HUES64 (cell line): ENCODE measurements around the gene LRRC4B.
"Not testable (repeated sequence)": the region's sequence is repeated elsewhere in the genome, so short reads cannot be mapped to it uniquely, and the experiment has no call there.

Source experiments
- H3K27ac ChIP-seq: 2 replicates; pipeline ENCODE4 v1.7.0; 2013; ENCODE audit warnings: low read depth, low read length, inconsistent platforms
- H3K27me3 ChIP-seq: 2 replicates; pipeline ENCODE4 v1.6.1; 2013; ENCODE audit warnings: mild to moderate bottlenecking, low read length; ENCODE audit not compliant: insufficient read depth
- H3K36me3 ChIP-seq: 2 replicates; pipeline ENCODE4 v1.6.1; 2013; ENCODE audit warnings: mild to moderate bottlenecking, low read length; ENCODE audit not compliant: insufficient read depth
- H3K4me1 ChIP-seq: 2 replicates; pipeline ENCODE4 v1.6.1; 2013; ENCODE audit warnings: mild to moderate bottlenecking, low read length, moderate library complexity; ENCODE audit not compliant: insufficient read depth
- H3K4me3 ChIP-seq: 2 replicates; pipeline ENCODE4 v1.5.1; 2013; ENCODE audit warnings: mild to moderate bottlenecking, low read length, moderate library complexity
- H3K9ac ChIP-seq: 2 replicates; pipeline ENCODE4 v1.6.1; 2013; ENCODE audit warnings: mild to moderate bottlenecking, low read depth, low read length
- H3K9me3 ChIP-seq: 2 replicates; pipeline ENCODE4 v1.6.1; 2013; ENCODE audit warnings: low read depth, low read length; ENCODE audit not compliant: insufficient read depth
- WGBS: fragments of 150-250, 120-280 bp; methylation state at CpG from one replicate; pipeline ENCODE4 v1.1.7; 2013; ENCODE audit warnings: missing lambda C conversion rate; 5-methylcytosine and 5-hydroxymethylcytosine counted together

LRRC4B gene

DNA sequence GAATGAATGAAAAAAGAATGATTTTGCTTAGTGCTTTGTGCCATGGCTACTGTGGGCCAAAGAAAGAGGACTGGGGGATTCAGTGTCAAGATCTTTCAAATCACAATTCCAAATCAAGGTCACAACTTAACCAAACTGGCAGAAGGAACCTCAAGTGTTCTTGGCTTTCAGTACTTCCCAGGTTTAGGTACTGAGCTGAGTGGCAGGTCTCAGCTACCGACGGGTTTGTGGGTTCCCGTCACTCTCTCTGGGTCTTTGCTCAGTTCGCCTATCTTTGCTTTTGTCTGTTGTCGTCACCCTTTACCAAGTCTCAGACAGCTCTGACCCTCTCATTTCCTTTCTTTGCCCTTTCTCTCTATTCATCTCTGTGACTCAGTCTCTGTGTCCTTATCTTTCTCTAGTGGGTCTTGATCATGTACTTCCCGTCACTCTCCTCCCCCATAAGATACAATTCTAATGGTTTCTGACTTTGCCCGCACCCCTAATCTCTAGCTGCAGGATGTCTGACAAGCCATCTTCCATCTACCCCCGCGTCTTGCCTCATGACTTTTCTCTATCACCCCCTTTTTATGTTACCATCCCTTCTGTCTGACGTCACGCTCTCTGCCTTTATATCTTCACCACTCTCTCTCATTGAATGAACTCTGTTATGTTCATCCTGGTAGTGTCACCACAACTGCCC lies 33.3 kb upstream of the LRRC4B start:
- no peak overlapping the region for H3K9ac ChIP-seq
- H3K9me3 ChIP-seq = peaks cover 27% of the 10 kb centered on the region
- WGBS = 85% methylated on average over 11 of the region's 11 CpGs

DNA sequence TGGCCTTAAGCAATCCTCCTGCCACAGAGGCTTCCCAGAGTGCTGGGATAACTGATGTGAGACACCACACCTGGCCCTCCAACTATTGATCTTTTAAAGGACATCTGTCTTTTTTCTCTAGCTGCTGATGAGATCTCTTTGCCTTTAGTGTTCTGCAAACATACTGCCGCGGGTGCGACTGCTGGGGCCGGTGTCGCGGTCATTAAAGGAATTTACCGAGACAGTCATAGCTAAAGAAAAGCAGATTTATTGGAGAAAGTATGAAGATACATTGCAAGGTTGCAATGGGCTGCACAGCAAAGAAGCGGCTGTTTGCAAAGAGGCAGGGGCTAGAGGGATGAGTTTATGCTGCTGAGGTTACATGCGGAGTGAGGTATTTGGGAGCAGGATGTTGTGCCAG lies 31.2 kb upstream of the LRRC4B start:
- Histone ChIP-seq H3K27me3 (no peaks in the 10 kb centered on the region; the same call in 1 of the 2 replicates), H3K4me3 (no peak overlapping the region), H3K9me3 (peaks cover 35% of the 10 kb centered on the region), H3K27ac (no peak overlapping the region), H3K36me3 (no peaks in the 10 kb centered on the region), H3K9ac (no peak overlapping the region), H3K4me1 (no peaks in the 10 kb centered on the region)
- 88% methylated on average over 9 of the region's 9 CpGs for WGBS

More for the DNA sequence above, 33.3 kb upstream of the LRRC4B start:
- H3K4me1 ChIP-seq = no peaks in the 10 kb centered on the region
- no peak overlapping the region for H3K27ac ChIP-seq
- H3K36me3 ChIP-seq = no peaks in the 10 kb centered on the region
- H3K4me3 ChIP-seq = no peak overlapping the region
- H3K27me3 ChIP-seq = peaks cover 3% of the 10 kb centered on the region; the same call in 1 of the 2 replicates

GRCh38 chr19:50590191-50590590 lies 22.0 kb upstream of the LRRC4B start:
- WGBS = 88% methylated on average over 3 of the region's 3 CpGs
- Histone ChIP-seq H3K27ac (no peak overlapping the region), H3K27me3 (no peaks in the 10 kb centered on the region), H3K4me3 (no peak overlapping the region), H3K9me3 (peaks cover 20% of the 10 kb centered on the region), H3K9ac (no peak overlapping the region), H3K36me3 (no peaks in the 10 kb centered on the region), H3K4me1 (no peaks in the 10 kb centered on the region)

DNA sequence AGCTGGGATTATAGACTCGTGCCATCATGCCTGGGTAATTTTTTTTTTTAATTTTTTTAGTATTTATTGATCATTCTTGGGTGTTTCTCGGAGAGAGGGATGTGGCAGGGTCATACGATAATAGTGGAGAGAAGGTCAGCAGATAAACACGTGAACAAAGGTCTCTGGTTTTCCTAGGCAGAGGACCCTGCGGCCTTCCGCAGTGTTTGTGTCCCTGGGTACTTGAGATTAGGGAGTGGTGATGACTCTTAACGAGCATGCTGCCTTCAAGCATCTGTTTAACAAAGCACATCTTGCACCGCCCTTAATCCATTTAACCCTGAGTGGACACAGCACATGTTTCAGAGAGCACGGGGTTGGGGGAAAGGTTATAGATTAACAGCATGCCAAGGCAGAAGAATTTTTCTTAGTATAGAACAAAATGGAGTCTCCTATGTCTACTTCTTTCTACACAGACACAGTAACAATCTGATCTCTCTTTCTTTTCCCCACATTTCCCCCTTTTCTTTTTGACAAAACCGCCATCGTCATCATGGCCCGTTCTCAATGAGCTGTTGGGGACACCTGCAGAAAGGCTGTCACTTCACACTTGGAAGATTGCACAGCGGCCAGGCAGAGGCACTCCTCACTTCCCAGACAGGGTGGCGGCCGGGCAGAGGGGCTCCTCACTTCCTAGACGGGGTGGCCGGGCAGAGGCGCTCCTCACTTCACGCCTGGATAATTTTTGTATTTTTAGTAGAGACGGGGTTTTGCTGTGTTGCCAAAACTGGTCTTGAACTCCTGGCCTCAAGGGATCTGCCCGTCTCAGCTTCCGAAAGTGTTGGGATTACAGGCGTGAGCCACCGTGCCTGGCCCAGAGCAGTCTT lies 13.8 kb upstream of the LRRC4B start:
- H3K9me3 ChIP-seq = peaks cover 24% of the 10 kb centered on the region
- WGBS = 85% methylated on average over 19 of the region's 24 CpGs
- H3K27me3 ChIP-seq, H3K4me1 ChIP-seq, H3K4me3 ChIP-seq, H3K27ac ChIP-seq, H3K9ac ChIP-seq, H3K36me3 ChIP-seq: not testable (repeated sequence)

GRCh38 chr19:50580970-50581634 lies 12.9 kb upstream of the LRRC4B start:
- H3K27ac ChIP-seq = no peak overlapping the region
- H3K4me3 ChIP-seq = no peak overlapping the region
- peaks cover 24% of the 10 kb centered on the region for H3K9me3 ChIP-seq
- H3K9ac ChIP-seq = no peak overlapping the region
- H3K36me3 ChIP-seq = no peaks in the 10 kb centered on the region
- H3K4me1 ChIP-seq = no peaks in the 10 kb centered on the region
- WGBS = 94% methylated on average over 13 of the region's 13 CpGs
- H3K27me3 ChIP-seq = no peaks in the 10 kb centered on the region

- Histone ChIP-seq H3K9ac (no peak overlapping the region), H3K27ac (no peak overlapping the region), H3K36me3 (no peaks in the 10 kb centered on the region), H3K9me3 (peaks cover 27% of the 10 kb centered on the region), H3K4me3 (no peak overlapping the region), H3K4me1 (no peaks in the 10 kb centered on the region), H3K27me3 (no peaks in the 10 kb centered on the region)
- WGBS = 93% methylated on average over 6 of the region's 6 CpGs
Measured at GRCh38 chr19:50580240-50580639, 12.0 kb upstream of the LRRC4B start.

DNA sequence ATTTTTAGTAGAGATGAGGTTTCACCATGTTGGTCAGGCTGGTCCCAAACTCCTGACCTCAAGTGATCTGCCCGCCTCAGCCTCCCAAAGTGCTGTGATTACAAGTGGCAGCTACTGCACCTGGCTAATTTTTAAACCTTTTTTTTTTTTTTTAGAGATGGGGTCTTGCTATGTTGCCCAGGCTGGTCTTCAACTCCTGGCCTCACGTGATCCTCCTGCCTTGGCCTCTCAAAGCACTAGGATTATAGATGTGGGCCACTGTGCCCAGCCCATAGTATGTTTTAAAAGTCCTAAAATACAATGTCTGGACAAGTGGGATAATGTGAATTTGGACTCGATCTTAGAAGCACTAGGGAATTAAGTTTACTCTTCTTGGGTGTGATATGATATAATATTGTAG lies 8.5 kb upstream of the LRRC4B start:
- not testable (repeated sequence) for H3K36me3 ChIP-seq, H3K27ac ChIP-seq, H3K4me1 ChIP-seq, H3K4me3 ChIP-seq, H3K9ac ChIP-seq, H3K27me3 ChIP-seq
- H3K9me3 ChIP-seq = peaks cover 22% of the 10 kb centered on the region
- WGBS = 79% methylated on average over 3 of the region's 3 CpGs

- WGBS = 88% methylated on average over 13 of the region's 13 CpGs
- no peaks in the 10 kb centered on the region for H3K36me3 ChIP-seq
Measured at GRCh38 chr19:50573741-50574461, 5.7 kb upstream of the LRRC4B start.

DNA sequence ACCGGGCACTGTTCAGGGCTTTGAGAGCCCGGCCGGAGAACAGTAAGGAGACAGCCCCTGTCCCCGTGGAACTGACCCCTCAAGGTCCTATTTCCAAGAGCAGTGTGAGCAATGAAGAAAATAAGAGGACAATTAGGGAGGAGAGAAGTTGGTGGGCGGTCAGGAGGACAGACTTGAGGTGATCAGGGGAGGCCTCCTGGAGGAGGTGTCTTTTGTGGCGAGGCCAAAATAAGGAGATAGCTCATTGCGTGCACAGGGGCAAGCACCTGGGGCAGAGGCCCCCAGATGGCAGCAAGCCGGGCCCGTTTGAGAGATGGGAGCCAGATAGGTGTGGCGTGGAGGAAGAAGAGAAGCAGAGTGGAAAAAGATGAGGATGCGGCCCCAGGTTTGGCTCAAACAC lies 2.8 kb upstream of the LRRC4B start:
- Histone ChIP-seq H3K9me3 (peaks cover 10% of the 10 kb centered on the region), H3K36me3 (no peaks in the 10 kb centered on the region), H3K4me1 (no peaks in the 10 kb centered on the region), H3K4me3 (no peak overlapping the region), H3K27ac (no peak overlapping the region), H3K9ac (no peak overlapping the region), H3K27me3 (peaks cover 27% of the 10 kb centered on the region)
- WGBS = 78% methylated on average over 10 of the region's 11 CpGs

More at GRCh38 chr19:50573741-50574461, 5.7 kb upstream of the LRRC4B start:
- peaks cover 12% of the 10 kb centered on the region for H3K27me3 ChIP-seq
- no peak overlapping the region for H3K9ac ChIP-seq
- peaks cover 16% of the 10 kb centered on the region for H3K9me3 ChIP-seq
- no peaks in the 10 kb centered on the region for H3K4me1 ChIP-seq
- H3K27ac ChIP-seq = no peak overlapping the region
- no peak overlapping the region for H3K4me3 ChIP-seq

DNA sequence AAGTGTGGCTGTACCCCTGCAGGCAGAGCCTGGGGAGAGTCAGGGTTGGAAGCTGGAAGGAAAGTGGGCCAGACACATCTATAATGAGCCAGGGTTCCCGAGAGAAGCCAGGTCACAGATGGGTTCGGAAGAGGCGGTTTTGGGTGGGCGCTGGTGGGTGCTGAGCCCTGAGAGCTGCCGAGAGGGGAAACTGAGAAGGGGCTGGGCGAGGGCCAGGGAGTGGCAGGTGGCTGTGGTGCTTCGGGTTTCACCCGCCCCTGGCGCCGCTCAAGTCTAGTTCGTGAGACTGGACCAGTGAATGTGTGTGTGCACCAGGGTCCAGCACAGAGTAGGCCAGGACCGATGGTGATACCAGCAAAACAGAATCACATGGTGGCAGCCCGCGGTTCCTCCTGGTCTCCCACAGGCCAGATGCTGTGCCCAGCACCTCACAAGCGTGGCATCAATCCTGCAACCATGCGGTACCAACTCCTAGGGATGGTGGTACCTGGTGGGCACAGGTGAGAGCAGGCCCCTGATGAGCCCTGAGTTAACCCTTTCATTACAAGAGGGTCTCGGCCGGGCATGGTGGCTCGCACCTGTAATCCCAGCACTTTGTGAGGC lies 1.8 kb upstream of the LRRC4B start:
- Histone ChIP-seq H3K4me1 (no peaks in the 10 kb centered on the region), H3K27me3 (peaks cover 36% of the 10 kb centered on the region), H3K9ac (no peak overlapping the region), H3K9me3 (peaks cover 5% of the 10 kb centered on the region), H3K36me3 (no peaks in the 10 kb centered on the region), H3K27ac (no peak overlapping the region), H3K4me3 (no peak overlapping the region)
- 86% methylated on average over 19 of the region's 19 CpGs for WGBS
